Smooth muscle cell of the brain vasculature (primary cell): ENCODE results near the gene CEACAM4.
"Not testable (repeated sequence)": the region's sequence is repeated elsewhere in the genome, so short reads cannot be mapped to it uniquely, and the experiment has no call there.

Experiments
- DNase-seq: peaks from one replicate; pipeline ENCODE4 v3.0.0-alpha.2; 2012; ENCODE audit warnings: low read depth, low spot score

The CEACAM4 gene

DNA sequence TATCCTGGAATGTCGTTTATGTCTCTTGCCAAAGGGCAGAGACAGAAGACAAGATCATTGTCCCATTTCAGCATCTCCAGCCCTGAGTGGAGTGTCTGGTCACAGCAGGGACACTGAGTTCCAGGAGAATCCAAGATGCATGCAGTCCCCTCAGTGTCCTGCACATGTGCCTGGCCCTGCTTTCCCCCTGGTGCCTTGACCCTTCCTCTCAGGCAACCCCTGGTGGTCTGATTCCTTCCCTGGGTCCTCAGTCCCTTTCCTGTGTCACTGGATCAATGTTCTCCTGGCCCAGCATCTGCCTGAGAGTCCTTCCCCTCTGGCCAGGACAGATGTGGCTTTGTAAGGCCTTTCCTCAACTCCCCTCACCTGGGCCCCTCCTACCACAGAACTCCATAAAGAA is 41.9 kb downstream of the CEACAM4 start:
- no peak for DNase-seq

DNA sequence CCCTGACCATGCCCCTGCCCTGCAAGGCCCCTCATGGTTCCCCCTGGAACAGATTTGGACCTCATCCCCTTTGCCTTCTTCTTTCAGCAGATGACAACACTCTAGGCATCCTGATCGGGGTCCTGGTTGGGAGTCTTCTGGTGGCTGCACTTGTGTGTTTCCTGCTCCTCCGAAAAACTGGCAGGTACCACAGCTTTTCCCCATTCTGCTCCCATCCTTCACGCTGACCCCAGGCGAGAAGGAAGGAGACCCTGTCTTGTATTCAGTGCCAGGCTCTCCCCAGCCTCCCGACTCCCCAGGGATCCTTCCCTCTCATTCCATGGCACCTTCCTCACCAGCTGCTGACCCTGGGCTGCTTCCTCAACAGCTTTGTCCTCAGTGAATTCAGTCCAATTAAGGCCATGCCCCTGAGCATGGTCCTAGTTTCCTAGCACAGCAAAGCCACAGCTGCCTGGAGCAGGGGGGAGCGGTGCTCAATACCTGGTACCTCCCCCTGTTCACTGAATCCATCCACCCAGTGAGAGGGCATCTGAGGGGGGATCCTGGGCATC is 42.5 kb downstream of the CEACAM4 start:
- no peak for DNase-seq

DNA sequence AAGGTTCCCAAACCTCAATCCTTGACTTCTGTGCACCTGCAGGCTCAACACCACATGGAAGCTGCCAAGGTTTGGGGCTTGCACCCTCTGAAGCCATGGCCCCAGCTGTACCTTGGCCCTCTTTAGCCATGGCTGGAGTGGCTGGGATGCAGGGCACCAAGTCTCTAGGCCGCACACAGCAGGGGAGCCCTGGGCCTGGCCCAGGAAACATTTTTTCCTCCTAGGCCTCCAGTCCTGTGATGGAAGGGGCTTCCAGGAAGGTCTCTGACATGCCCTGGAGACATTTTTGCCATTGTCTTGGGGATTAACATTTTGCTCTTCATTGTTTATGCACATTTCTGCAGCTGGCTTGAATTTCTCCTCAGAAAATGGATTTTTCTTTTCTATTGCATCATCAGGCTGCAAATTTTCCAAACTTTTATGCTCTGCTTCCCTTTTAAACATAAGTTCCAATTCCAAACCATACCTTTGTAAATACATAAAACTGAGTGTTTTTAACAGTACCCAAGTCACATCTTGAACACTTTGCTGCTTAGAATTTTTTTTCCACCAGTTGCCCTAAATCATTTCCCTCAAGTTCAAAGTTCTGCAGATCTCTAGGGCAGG is 44.2 kb downstream of the CEACAM4 start:
- not testable (repeated sequence) for DNase-seq

DNA sequence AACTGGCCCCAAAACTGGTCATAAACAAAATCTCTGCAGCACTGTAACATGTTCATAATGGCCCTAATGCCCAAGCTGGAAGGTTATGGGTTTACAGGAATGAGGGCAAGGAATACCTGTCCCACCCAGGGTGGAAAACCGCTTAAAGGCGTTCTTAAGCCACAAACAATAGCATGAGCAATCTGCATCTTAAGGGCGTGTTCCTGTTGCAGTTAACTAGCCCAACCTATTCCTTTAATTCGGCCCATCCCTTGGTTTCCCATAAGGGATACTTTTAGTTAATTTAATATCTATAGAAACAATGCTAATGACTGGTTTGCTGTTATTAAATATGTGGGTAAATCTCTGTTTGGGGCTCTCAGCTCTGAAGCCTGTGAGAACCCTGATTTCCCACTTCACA is 45.8 kb downstream of the CEACAM4 start:
- DNase-seq = not testable (repeated sequence)

DNA sequence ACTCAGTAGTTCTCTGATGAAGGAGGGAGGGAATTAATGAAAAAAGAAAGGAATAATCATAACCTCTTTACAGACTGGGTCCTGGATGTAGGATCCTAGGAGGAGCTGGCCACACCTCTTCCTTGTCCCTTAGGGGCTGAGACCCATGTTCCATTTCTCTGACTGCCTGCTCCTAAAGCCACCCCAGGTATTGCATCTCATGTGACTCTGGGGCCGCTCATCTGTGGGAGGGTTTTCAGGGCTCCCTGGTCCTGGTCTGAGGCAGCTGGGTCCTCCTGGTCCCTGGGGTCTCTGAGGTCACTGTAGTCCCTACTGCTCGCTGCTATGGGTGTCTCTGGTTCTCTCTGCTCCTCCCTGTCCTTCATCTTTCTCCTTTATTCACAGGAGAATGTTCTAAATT is 48.0 kb downstream of the CEACAM4 start:
- no peak for DNase-seq

DNA sequence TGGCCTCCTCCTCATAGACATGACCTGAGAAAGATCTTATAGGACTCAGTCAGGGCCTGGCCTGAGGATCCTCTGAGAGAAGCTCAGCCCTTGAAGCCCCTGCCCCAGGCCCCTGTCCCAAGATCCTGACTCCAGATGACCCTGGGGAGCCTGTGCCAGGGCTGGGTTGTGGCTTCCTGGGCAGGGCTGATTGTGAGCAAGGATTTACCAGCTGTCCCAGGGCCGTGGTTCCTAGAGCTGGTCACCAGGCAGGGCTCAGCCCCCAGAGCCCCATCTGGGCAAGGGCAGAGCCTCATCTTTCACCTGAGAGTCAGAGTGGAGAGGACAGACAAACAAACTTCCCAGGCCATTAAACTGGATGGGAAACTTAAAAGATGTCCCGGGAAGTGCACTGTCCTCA is 49.0 kb downstream of the CEACAM4 start:
- DNase-seq = no peak

DNA sequence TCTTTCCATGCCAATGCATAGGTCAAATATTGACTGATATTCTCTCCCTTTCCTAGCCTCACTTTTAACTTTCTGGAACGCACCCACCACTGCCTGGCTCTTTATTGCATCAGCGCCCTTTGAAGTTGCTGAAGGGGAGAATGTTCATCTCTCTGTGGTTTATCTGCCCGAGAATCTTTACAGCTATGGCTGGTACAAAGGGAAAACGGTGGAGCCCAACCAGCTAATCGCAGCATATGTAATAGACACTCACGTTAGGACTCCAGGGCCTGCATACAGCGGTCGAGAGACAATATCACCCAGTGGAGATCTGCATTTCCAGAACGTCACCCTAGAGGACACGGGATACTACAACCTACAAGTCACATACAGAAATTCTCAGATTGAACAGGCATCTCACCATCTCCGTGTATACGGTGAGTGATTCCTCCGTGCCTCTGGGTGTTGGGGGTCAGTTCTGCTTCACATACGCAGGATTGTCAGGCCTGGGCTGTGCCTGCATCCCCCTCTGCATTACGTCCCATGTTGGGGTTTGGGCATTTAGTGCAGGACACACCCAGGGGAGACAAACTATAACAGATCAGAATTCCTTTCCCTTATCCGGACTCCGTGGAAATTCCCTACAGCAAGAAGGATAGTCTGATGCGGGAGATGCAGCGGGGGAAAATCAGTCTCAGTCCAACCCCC is 49.6 kb downstream of the CEACAM4 start:
- no peak for DNase-seq

DNA sequence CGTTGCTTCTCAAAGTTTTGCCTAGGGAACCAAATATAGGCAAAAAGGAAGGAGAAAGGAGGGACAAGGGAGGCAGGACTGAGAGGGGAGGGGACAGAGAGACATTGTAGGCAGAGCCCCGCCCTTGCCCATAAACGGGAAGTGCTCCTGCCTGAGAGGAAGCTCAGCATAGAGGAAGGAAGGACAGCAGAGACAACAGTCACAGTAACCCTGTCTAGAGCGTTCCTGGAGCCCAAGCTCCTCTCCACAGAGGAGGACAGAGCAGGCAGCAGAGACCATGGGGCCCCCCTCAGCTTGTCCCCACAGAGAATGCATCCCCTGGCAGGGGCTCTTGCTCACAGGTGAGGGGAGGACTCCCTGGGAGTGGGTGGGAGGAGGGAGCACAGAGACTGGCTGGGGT is 50.9 kb downstream of the CEACAM4 start, which contains the start of gene CEACAM21:
TSS of gene CEACAM21 (plus strand) at position 169 of the 400 bp plus-strand sequence. CDS start at position 278, 109 bp downstream.
- DNase-seq = no peak

DNA sequence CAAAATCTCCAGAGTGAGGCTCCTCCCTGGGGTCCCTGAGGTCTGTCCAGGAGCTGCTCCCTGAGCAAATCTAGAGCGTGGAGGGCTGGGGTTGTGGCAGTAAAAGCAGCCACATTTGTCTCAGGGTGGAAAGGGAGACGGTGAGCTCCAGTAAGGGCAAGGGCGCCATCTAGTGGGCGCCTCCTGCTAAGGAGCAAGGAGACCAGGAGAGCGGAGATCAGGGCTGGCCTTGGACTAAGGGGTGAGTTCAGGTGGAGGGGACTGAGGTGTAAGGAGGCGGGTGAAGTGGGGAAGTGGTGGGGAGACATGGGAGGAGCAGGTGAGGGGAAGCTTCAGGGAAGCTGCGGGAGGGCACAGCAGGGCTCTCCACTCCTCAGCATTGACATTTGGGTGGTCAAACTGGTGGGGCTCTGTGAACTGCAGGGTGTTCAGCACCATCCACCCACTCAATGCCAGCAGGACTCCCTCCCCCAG is 56.2 kb downstream of the CEACAM4 start:
- peak; percentile 33 for DNase-seq

DNA sequence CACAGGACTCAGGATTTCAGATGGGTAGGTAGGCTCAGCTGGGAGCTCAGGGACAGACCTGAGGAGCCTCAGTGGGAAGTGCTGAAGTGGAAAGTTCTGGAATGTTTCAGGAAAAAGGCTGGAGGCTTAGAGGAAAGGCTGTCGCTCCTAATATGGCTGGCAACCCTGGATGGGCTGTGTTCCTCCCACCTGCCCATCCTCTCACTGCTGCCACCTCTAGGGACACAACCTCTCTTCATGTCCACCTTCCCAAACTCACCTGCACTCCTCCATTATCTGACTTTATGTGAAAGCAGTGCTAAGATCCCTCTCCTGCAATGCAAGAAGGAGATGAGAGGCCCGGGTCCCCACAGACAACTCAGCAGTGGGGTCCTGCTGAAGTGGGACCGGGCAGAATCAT is 56.7 kb downstream of the CEACAM4 start:
- DNase-seq = no peak

DNA sequence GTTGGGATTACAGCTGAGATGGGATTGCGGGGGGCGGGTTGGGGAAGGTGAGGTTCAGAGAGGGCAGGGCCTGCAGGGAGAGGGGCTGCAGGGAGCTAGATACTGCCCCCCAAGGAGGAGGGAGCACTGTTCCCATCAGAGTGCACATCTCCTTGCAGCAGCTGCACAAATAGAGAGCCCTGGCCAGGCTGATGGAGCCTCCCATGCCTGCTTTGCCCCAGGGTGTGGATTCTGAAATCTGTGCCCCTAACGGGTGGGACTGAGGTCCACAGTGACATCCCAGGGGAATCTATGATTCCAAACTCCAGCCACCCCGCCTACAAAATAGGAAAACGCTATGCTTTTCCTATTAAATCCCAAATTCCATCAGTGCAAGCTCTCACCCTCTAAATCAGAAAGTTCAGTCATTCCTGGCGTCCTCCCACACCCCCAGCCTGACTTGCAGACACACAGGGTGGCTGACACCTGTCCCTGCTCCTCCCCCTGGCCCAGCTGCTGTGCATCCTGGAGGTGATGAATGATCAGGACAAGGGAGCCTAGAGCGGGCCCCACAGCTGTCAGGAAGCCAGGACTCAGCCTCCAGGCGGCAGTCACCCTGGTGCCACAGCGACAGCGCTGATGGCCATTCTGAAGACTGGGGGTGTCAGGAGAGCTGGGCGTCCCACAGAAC is 57.3 kb downstream of the CEACAM4 start:
- no peak for DNase-seq
